GM10248 (cell line): ENCODE data around the gene DOCK1.

Experiments used
- CTCF ChIA-PET: fragments of 300-600 bp; sonication (Branson Sonifier 250); formaldehyde crosslinking; extraction: SDS; loops from one replicate; lab custom pipeline; 2021; ENCODE audit warnings: antibody characterized with exemption; lab: Yijun Ruan, JAX
- POLR2A ChIA-PET: fragments of 350-650 bp; sonication (Branson Sonifier 250); formaldehyde crosslinking; extraction: SDS; loops from one replicate; lab custom pipeline; 2020; ENCODE audit warnings: antibody characterized with exemption; lab: Yijun Ruan, JAX
- DNase-seq: peaks from one replicate; pipeline ENCODE4 v3.0.0; 2012; ENCODE audit errors: extremely low spot score
- TF ChIP-seq, protein P1 (sequence below): IDR thresholded peaks from 2 replicates; pipeline ENCODE4 v1.5.1; 2012; ENCODE audit warnings: mild to moderate bottlenecking, low read depth; ENCODE audit errors: extremely low read depth, missing control alignments, control extremely low read depth

DOCK1 gene

GRCh38 chr10:127115100-127115499 is 209.9 kb downstream of the DOCK1 start:
- DNase-seq, result no peak
- TF ChIP-seq, protein P1, sequence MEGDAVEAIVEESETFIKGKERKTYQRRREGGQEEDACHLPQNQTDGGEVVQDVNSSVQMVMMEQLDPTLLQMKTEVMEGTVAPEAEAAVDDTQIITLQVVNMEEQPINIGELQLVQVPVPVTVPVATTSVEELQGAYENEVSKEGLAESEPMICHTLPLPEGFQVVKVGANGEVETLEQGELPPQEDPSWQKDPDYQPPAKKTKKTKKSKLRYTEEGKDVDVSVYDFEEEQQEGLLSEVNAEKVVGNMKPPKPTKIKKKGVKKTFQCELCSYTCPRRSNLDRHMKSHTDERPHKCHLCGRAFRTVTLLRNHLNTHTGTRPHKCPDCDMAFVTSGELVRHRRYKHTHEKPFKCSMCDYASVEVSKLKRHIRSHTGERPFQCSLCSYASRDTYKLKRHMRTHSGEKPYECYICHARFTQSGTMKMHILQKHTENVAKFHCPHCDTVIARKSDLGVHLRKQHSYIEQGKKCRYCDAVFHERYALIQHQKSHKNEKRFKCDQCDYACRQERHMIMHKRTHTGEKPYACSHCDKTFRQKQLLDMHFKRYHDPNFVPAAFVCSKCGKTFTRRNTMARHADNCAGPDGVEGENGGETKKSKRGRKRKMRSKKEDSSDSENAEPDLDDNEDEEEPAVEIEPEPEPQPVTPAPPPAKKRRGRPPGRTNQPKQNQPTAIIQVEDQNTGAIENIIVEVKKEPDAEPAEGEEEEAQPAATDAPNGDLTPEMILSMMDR, result no peak
- ChIA-PET POLR2A (no interaction called here), CTCF (no interaction called here)

GRCh38 chr10:127117125-127117524 is 211.9 kb downstream of the DOCK1 start:
- TF ChIP-seq, protein P1, result no peak
- ChIA-PET POLR2A (no interaction called here), CTCF (no interaction called here)
- no peak for DNase-seq

GRCh38 chr10:127118034-127118433 is 212.8 kb downstream of the DOCK1 start:
- ChIA-PET POLR2A (no interaction called here), CTCF (no interaction called here)
- TF ChIP-seq, protein P1, result no peak
- no peak for DNase-seq

DNA sequence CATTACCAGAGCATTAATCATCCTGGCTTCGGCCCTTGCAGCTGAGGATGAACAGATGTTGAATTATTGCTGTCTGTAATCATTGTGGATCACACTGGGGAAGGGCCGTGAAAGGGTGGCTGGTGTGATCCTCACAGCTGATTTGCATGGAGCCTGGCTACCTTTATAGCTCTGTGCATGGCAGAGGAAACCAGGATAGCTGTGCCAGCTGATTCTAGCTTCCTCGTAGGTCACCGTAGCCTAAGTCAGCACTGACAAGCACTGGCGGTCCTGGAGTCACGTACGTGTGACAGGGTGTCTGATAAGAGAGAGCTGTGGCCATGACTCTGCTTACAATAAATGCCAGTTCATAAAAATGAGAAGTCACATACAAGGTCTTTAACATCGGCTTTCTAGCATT is 214.7 kb downstream of the DOCK1 start:
- POLR2A ChIA-PET, result no interaction called here
- CTCF ChIA-PET, result no interaction called here
- DNase-seq, result no peak
- TF ChIP-seq, protein P1, result no peak

DNA sequence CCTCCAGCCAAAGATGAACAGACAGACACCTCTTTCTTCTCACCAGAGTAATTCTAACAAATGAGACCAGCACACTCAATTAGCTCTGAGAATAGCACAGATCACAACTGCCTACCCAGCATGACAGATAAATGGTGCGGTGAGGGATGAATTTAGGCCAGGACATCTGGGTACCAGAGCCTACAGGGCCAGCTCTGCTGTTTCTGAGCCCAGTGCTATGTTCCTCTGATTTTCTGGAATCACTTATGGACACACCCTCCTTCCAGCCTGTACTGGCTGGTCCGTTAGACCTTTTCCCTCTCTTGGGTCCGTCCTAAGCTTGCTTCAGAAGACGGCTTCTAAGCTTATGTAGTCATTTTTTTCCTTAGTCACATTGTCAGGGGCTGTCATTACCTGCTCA is 217.6 kb downstream of the DOCK1 start:
- TF ChIP-seq, protein P1, result no peak
- DNase-seq, result no peak
- ChIA-PET CTCF (no interaction called here), POLR2A (no interaction called here)

DNA sequence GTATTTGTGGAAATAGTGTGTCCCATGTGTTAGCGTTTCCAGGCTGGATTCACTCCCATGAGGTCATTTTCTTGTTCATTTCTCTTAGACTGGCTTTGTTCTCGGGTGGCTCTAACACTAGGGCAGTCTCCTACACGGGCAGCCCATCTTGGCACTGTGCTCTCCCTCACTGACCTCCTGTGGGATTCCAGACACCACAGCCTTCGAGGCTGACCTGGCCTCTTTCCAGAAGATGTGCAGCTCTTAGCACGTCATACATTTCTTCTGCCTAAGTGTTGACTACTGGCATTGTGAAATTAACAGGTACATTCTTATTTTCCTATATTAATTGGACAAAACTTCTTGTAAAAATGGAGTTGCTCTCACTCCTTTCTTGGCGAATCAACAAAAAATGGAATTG is 218.4 kb downstream of the DOCK1 start:
- no peak for DNase-seq
- CTCF ChIA-PET, result no interaction called here
- POLR2A ChIA-PET, result no interaction called here

More for the DNA sequence above, 218.4 kb downstream of the DOCK1 start:
- TF ChIP-seq, protein P1, result no peak
